Esophagus muscularis mucosa (tissue), 4 donors: ENCODE results near the gene GPR42. TPM values are rescaled to one million over a fixed set of nuclear protein-coding genes. Genes with fewer than 3 reads are reported as not detected.

ENCODE experiments used
- DNase-seq: peaks from one replicate; pipeline ENCODE4 v3.0.0-alpha.2; 2017; ENCODE audit errors: extremely low spot score
- H3K27ac ChIP-seq, 4 donors: fragments of 200-600 bp; sonication (generic); replicated peaks in 1 of 4; 1 replicate in 3 of 4; 2 replicates in 1 of 4; pipeline ENCODE4 v1.5.1; 2016 to 2019; ENCODE audit warnings: mild to moderate bottlenecking in 1 of 4
- H3K27me3 ChIP-seq, 4 donors: fragments of 200-600 bp; sonication (generic); one replicate each; pipeline versions ENCODE4 v1.5.1 to v1.6.0; 2016 to 2019
- H3K36me3 ChIP-seq, 4 donors: fragments of 200-600 bp; sonication (generic); one replicate each; pipeline ENCODE4 v1.5.1; 2016 to 2019
- H3K4me1 ChIP-seq, 4 donors: fragments of 200-600 bp; sonication (generic); one replicate each; pipeline ENCODE4 v1.5.1; 2016 to 2019
- H3K4me3 ChIP-seq, 4 donors: fragments of 200-600 bp; sonication (generic); 1 replicate in 2 of 4; 2 replicates in 2 of 4; pipeline ENCODE4 v1.5.1; 2016 to 2019; ENCODE audit warnings: mild to moderate bottlenecking in 4 of 4, moderate library complexity in 1 of 4
- H3K9me3 ChIP-seq, 4 donors: fragments of 200-600 bp; sonication (generic); 1 replicate in 3 of 4; 2 replicates in 1 of 4; pipeline ENCODE4 v1.5.1; 2016 to 2019
- CTCF ChIP-seq, 3 experiments: fragments of 200-600 bp in 2 of 3; fragments of 450-650 bp in 1 of 3; sonication (generic) in 2 of 3; IDR thresholded peaks; one replicate each; pipeline ENCODE4 v1.5.1; 2017 to 2019; ENCODE audit warnings: antibody characterized with exemption in 3 of 3, mild to moderate bottlenecking in 2 of 3, moderate library complexity in 1 of 3
- EP300 ChIP-seq: sonication (generic); formaldehyde crosslinking; IDR thresholded peaks from one replicate; pipeline ENCODE4 v1.6.1; 2017; ENCODE audit warnings: antibody characterized with exemption
- POLR2A ChIP-seq: fragments of 450-650 bp; IDR thresholded peaks from one replicate; pipeline ENCODE4 v1.6.1; 2017; ENCODE audit warnings: antibody characterized with exemption, moderate library complexity, mild to moderate bottlenecking, low read depth
- POLR2AphosphoS5 ChIP-seq, 2 donors: sonication (generic); formaldehyde crosslinking; IDR thresholded peaks; one replicate each; pipeline ENCODE4 v1.6.1; 2017; ENCODE audit warnings: antibody characterized with exemption in 2 of 2
- WGBS: methylation state at CpG from one replicate; pipeline ENCODE4 v1.1.5; 2018; 5-methylcytosine and 5-hydroxymethylcytosine counted together
- intact Hi-C: fragments of 100-400 bp; cut with DNase I; formaldehyde crosslinking; loops from one replicate; pipeline ENCODE4 v1.15.1; 2023
- total RNA-seq, 4 donors: library from RNA; depleted of rRNA; stranded (reverse); fragments of >200 nt; gene quantifications; one replicate each; pipeline versions ENCODE4 v1.1.0 to v1.2.1, GENCODE V29; 2016

Gene GPR42
- total RNA-seq, 4 donors from 2014 or later: 0.17 TPM; not detected in 3

GRCh38 chr19:35334144-35334753, 36.6 kb upstream of the GPR42 start:
- intact Hi-C loops: no loop called here
- no peak overlapping the region for H3K4me3 ChIP-seq
- no peaks in the 10 kb centered on the region for H3K9me3 ChIP-seq
- H3K27me3 ChIP-seq: peaks cover 0 to 63% (median 0%) of the 10 kb centered on the region in 4 donors
- TF ChIP-seq EP300 (no peak), CTCF (IDR thresholded peaks at IDR 0.05) (no peak), POLR2AphosphoS5 (IDR thresholded peaks at IDR 0.05) (no peak), POLR2A (no peak)
- no peak for DNase-seq
- H3K27ac ChIP-seq: no peak overlapping the region
- 79% methylated on average over 10 of the region's 10 CpGs for WGBS
- H3K4me1 ChIP-seq: no peaks in the 10 kb centered on the region
- H3K36me3 ChIP-seq: no peaks in the 10 kb centered on the region

GRCh38 chr19:35336166-35336955, 34.5 kb upstream of the GPR42 start:
- 90% methylated on average over 16 of the region's 21 CpGs for WGBS
- Histone ChIP-seq H3K27ac (no peak overlapping the region), H3K9me3 (no peaks in the 10 kb centered on the region), H3K36me3 (no peaks in the 10 kb centered on the region), H3K27me3 (peaks cover 0 to 54% (median 0%) of the 10 kb centered on the region in 4 donors), H3K4me3 (no peak overlapping the region), H3K4me1 (no peaks in the 10 kb centered on the region)
- TF ChIP-seq EP300 (no peak), POLR2A (no peak), POLR2AphosphoS5 (IDR thresholded peaks at IDR 0.05) (no peak), CTCF (IDR thresholded peaks at IDR 0.05) (no peak)
- no peak for DNase-seq
- intact Hi-C loops: no loop called here

GRCh38 chr19:35337097-35337983, 33.5 kb upstream of the GPR42 start:
- Histone ChIP-seq H3K27me3 (peaks cover 0 to 44% (median 0%) of the 10 kb centered on the region in 4 donors), H3K36me3 (no peaks in the 10 kb centered on the region), H3K27ac (no peak overlapping the region), H3K4me1 (no peaks in the 10 kb centered on the region), H3K9me3 (no peaks in the 10 kb centered on the region), H3K4me3 (no peak overlapping the region)
- TF ChIP-seq POLR2A (no peak), POLR2AphosphoS5 (IDR thresholded peaks at IDR 0.05) (no peak), CTCF (IDR thresholded peaks at IDR 0.05) (no peak), EP300 (no peak)
- intact Hi-C loops: no loop called here
- WGBS: 81% methylated on average over 22 of the region's 25 CpGs
- no peak for DNase-seq

- no peak overlapping the region for H3K4me3 ChIP-seq
- H3K9me3 ChIP-seq: no peaks in the 10 kb centered on the region
- no peaks in the 10 kb centered on the region for H3K36me3 ChIP-seq
- intact Hi-C loops: no loop called here
- TF ChIP-seq POLR2AphosphoS5 (IDR thresholded peaks at IDR 0.05) (no peak), POLR2A (no peak), CTCF (IDR thresholded peaks at IDR 0.05) (no peak), EP300 (no peak)
- no peak overlapping the region for H3K27ac ChIP-seq
- DNase-seq: no peak
- 91% methylated on average over 13 of the region's 13 CpGs for WGBS
- no peaks in the 10 kb centered on the region for H3K4me1 ChIP-seq
- peaks cover 0 to 38% (median 0%) of the 10 kb centered on the region in 4 donors for H3K27me3 ChIP-seq
Measured at GRCh38 chr19:35337984-35338296, 32.9 kb upstream of the GPR42 start.
